HK-2 (cell line): ENCODE results near the gene MYL10.

Experiments
- DNase-seq: peaks from one replicate; pipeline ENCODE4 v3.0.0-alpha.2; 2018; ENCODE audit not compliant: unreplicated experiment

The MYL10 gene

GRCh38 chr7:101596898-101597297, 32.2 kb downstream of the MYL10 start:
- no peak for DNase-seq

DNA sequence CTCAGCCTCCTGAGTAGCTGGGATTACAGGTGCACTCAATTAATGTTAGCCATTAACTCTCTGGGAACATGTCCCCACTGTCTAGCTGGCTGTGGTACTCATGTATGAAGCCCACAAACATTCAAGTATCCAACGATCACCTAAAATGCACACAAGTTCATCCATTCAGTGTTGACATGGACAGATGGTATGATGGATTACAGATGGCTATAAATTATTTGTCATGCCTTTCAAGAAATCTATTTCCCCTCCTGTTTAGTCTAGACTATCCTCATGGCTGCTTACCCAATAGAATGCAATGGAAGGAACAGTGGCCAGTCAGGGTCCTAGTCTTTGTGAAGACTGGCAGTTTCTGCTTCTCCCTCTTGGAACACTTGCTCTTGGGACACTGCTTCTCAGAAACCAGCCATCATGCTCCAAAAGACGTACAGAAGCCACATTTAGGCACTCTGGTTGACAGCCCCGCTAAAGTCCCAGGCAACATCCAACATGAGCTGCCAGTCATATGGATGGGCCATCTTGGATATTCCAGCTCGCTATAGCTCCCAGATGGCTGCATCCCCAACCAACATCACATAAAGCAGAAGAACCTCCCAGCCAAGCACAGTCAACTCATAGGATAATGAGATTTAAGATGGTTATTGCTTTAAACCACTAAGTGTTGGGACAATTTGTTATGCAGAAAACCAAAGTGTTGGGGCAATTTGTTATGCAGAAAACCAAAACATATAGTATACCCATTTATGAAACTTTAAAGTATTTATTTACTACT, 33.1 kb downstream of the MYL10 start:
- no peak for DNase-seq

- DNase-seq = no peak
Observed at GRCh38 chr7:101595246-101595645, 33.9 kb downstream of the MYL10 start.

- DNase-seq = no peak
Observed at GRCh38 chr7:101594790-101595189, 34.3 kb downstream of the MYL10 start.

DNA sequence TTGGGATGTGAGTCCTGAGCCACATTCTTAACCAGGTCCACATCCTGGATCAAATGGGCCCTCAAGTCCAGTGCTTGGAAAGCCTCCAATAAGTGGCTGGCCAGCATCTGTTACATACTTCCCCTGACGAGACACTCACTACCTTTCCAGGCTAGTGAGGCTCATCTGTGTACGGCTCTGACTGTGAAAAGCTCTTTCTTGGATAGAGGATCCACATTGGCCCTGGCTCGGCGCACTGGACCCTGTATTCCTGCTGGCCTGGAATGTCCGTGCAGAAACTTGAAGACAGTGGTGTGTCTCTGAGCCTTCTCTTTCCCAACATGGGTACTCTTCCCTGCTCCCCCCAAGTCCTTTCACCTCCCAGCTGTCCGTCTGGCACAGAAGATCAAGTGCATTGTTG, 35.5 kb downstream of the MYL10 start:
- DNase-seq = no peak

DNA sequence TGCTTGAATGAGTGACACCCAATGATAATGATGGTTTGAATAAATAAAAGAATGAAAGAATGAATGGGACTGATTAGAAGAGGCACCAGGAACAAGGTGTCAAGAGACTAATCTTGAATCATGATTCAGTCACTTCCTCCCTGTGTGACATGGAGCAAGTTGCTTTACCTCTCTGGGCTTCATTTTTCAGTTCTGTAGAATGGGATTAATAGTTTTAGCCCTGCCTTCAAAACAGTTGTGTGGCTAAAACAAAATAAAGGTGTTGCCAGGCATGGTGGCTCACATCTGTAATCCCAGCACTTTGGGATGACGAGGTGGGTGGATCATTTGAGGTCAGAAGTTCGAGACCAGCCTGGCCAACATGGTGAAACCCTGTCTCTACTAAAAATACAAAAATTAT, 37.6 kb downstream of the MYL10 start:
- no peak for DNase-seq

DNA sequence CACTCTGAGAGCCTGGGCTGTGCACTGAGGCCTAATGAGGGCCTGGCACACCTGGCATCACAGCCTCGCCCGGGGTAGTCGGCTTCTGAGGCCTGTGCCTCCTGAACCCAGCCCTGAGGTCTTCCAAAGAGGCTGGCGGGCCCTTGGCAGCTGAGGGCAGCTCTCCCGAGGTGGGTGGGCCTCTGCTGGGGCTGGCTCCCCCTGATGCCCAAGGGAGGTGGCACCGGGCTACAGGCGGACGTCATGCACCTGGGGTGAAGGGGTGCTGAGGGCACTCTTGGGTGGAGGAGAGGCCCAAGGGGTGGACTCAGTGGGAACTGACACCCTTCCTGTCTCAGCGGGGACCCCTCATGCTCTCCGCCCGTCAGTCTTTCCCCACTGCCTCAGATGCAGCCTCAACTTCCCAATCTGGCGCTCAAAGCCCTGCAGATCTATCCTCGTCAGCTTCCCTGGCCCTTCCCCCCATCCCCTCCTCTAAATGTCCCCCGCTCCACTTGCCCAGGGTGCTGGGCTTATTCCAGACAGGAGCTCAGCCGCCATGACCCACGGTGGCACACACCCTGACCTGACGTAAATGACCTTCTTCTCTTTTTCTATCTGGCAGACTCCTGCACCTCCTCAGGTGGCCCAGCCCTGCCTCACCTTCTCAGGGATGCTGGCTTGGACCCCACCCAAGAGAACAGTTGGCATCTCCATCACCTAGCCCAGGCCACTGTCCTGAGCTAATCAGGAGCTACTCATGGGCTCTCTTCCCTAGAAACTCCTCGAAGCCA, 38.2 kb downstream of the MYL10 start:
- DNase-seq = no peak

GRCh38 chr7:101589976-101590662, 39.0 kb downstream of the MYL10 start:
- no peak for DNase-seq

- no peak for DNase-seq
Observed at GRCh38 chr7:101589052-101589451, 40.0 kb downstream of the MYL10 start.

- no peak for DNase-seq
Observed at GRCh38 chr7:101588131-101588935, 40.8 kb downstream of the MYL10 start.

- DNase-seq = no peak
Observed at GRCh38 chr7:101586906-101587677, 42.0 kb downstream of the MYL10 start.

DNA sequence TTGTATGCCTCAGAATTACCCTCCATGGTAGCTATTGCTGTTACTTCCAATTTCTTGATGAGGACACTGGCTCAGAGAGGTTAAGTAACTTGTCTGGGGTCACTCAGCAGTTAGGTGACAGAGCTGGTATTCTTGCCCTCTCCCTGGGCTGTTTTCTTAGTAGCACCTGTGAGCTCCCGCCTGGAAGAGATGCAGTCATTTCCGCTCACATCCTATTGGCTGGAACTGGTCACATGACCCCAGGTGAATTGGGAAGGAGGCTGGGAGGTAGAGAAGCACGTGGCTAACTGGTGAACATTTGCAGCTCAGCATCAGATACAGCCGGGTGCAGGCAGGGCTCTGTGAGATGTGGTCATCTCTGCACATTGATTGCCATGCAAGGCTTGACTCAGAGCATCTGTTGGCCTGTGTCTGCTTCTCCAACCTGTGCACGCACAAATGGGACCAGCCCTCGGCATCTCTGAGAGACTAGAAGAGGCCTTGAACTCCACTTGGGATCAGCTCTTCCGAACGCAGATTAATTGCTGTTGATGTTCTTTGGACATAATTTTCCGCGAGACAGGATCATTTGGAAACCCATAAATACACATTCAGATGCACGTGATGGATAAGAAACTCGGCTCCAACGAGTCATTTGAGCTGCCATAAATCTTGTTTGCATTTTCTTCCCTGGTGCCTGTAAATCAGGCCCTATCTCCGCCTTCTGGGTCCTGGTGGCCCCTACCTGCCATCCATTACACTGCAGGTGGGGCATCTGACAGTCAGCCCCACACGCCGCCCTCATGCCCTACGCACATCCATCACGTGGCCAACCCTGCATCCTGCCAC, 42.8 kb downstream of the MYL10 start:
- DNase-seq = no peak

DNA sequence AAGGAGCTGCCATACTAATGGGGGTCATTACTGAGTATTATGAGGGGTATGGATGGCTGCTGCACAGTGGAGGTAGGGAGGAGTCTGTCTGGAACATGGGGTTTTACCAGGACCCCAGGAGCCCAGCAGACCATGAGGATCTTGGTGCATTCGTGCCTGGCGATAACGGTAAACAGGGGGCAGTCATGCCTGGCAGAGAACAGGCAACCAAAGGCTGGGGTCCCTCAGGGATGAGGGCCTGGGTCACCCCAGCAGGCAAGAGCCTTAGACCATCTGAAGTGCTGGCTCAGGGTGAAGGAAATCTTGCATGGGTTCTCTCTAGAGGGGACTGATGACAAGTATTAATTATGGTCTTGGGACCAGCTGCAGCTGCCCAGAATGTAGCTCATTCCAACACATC, 46.1 kb downstream of the MYL10 start:
- no peak for DNase-seq

GRCh38 chr7:101581891-101582290, 47.2 kb downstream of the MYL10 start:
- DNase-seq = no peak

- DNase-seq = no peak
Observed at GRCh38 chr7:101580596-101580995, 48.5 kb downstream of the MYL10 start.

GRCh38 chr7:101578552-101578951, 50.5 kb downstream of the MYL10 start:
- DNase-seq = no peak

GRCh38 chr7:101576998-101577397, 52.1 kb downstream of the MYL10 start:
- DNase-seq = no peak

DNA sequence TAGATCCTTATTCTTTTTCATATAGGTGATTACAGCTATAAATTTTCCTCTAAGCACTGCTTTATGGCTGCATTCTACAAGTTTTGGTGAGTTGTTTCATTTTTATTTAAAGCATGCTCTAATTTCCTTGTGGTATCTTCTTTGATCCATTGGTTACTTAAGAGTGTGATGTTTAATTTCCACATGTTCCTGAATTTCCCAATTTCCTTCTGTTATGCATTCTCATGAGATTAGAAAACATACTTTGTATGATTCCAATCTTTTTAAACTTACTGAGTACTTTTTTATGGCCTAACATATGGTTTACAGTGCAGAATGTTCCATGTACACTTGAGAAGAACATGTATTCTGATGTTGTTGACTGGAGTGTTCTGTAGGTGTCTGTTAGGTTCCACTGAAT, 53.4 kb downstream of the MYL10 start:
- DNase-seq = no peak

DNA sequence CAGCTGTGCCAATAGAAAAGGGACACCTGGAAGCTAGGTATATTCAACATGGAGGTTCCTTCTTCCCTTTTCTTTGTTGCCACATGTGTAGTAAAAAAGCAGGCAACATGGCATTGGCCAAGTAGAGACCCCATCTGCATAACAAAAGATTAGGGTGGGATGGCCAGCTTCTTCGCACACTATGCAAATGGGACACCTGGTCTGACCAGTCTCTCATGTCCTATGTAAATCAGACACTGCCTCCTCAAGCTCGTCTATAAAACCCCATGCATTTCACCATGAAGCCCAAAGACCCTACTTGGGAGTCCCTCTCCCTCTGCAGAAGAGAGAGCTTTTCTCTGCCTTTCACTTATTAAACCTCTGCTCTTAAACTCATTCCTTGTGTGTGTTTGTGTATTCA, 53.9 kb downstream of the MYL10 start:
- no peak for DNase-seq

- no peak for DNase-seq
Observed at GRCh38 chr7:101572156-101572555, 56.9 kb downstream of the MYL10 start.
